ENCODE measurements around the gene HERC5. TPM values are rescaled to one million over a fixed set of nuclear protein-coding genes. Genes with fewer than 3 reads are reported as not detected.

The HERC5 gene
- total RNA-seq, 4 donors from 2014 or later: 0.55 to 1.5 (median 1.1) TPM

GRCh38 chr4:88414755-88415154 is 42.2 kb upstream of the HERC5 start:
- Histone ChIP-seq H3K27ac (no peak overlapping the region), H3K9me3 (no peaks in the 10 kb centered on the region), H3K4me1 (no peaks in the 10 kb centered on the region), H3K27me3 (no peaks in the 10 kb centered on the region), H3K36me3 (no peaks in the 10 kb centered on the region), H3K4me3 (no peak overlapping the region)
- intact Hi-C loops (cut with DNase I; ENCODE audit: low total_unique reads) (no loop called here), in situ Hi-C loops (cut with MboI; ENCODE audit: low sequenced_read_pairs in 4 of 4) (no loop called here)
- ATAC-seq (no peak), DNase-seq (no peak)
- TF ChIP-seq POLR2A (IDR thresholded peaks at IDR 0.05): no peak
- TF ChIP-seq CTCF (IDR thresholded peaks at IDR 0.05 in 4 of 5, conservative IDR thresholded peaks at IDR 0.05 in 1 of 5): no peak

GRCh38 chr4:88415982-88416381 is 40.9 kb upstream of the HERC5 start:
- no peaks in the 10 kb centered on the region for H3K9me3 ChIP-seq
- DNase-seq: no peak
- no peaks in the 10 kb centered on the region for H3K27me3 ChIP-seq
- in situ Hi-C loops (cut with MboI; ENCODE audit: low sequenced_read_pairs in 4 of 4) (no loop called here), intact Hi-C loops (cut with DNase I; ENCODE audit: low total_unique reads) (no loop called here)
- no peaks in the 10 kb centered on the region for H3K4me1 ChIP-seq
- ATAC-seq: no peak
- TF ChIP-seq POLR2A (IDR thresholded peaks at IDR 0.05) (no peak), CTCF (IDR thresholded peaks at IDR 0.05 in 4 of 5, conservative IDR thresholded peaks at IDR 0.05 in 1 of 5) (no peak)
- H3K27ac ChIP-seq: no peak overlapping the region
- H3K4me3 ChIP-seq: no peak overlapping the region
- H3K36me3 ChIP-seq: no peaks in the 10 kb centered on the region

GRCh38 chr4:88418411-88418810 is 38.5 kb upstream of the HERC5 start:
- H3K27me3 ChIP-seq: no peaks in the 10 kb centered on the region
- H3K27ac ChIP-seq: no peak overlapping the region
- H3K36me3 ChIP-seq: no peaks in the 10 kb centered on the region
- DNase-seq (no peak), ATAC-seq (no peak)
- in situ Hi-C loops (cut with MboI; ENCODE audit: low sequenced_read_pairs in 4 of 4): no loop called here
- H3K4me1 ChIP-seq: no peaks in the 10 kb centered on the region
- H3K4me3 ChIP-seq: no peak overlapping the region
- TF ChIP-seq POLR2A (IDR thresholded peaks at IDR 0.05): no peak
- no peak for TF ChIP-seq CTCF (IDR thresholded peaks at IDR 0.05 in 4 of 5, conservative IDR thresholded peaks at IDR 0.05 in 1 of 5)
- intact Hi-C loops (cut with DNase I; ENCODE audit: low total_unique reads): no loop called here
- H3K9me3 ChIP-seq: no peaks in the 10 kb centered on the region

GRCh38 chr4:88419874-88420273 is 37.0 kb upstream of the HERC5 start:
- no peak overlapping the region for H3K4me3 ChIP-seq
- no peak overlapping the region for H3K27ac ChIP-seq
- no peak for TF ChIP-seq POLR2A (IDR thresholded peaks at IDR 0.05)
- no peak for TF ChIP-seq CTCF (IDR thresholded peaks at IDR 0.05 in 4 of 5, conservative IDR thresholded peaks at IDR 0.05 in 1 of 5)
- H3K36me3 ChIP-seq: no peaks in the 10 kb centered on the region
- no peaks in the 10 kb centered on the region for H3K27me3 ChIP-seq
- H3K9me3 ChIP-seq: no peaks in the 10 kb centered on the region
- ATAC-seq: no peak
- intact Hi-C loops (cut with DNase I; ENCODE audit: low total_unique reads) (no loop called here), in situ Hi-C loops (cut with MboI; ENCODE audit: low sequenced_read_pairs in 4 of 4) (no loop called here)
- no peak for DNase-seq
- H3K4me1 ChIP-seq: no peaks in the 10 kb centered on the region

- no peaks in the 10 kb centered on the region for H3K4me1 ChIP-seq
- intact Hi-C loops (cut with DNase I; ENCODE audit: low total_unique reads) (no loop called here), in situ Hi-C loops (cut with MboI; ENCODE audit: low sequenced_read_pairs in 4 of 4) (no loop called here)
- ATAC-seq (no peak), DNase-seq (no peak)
- H3K27ac ChIP-seq: no peak overlapping the region
- TF ChIP-seq CTCF (IDR thresholded peaks at IDR 0.05 in 4 of 5, conservative IDR thresholded peaks at IDR 0.05 in 1 of 5): no peak
- H3K9me3 ChIP-seq: no peaks in the 10 kb centered on the region
- no peak overlapping the region for H3K4me3 ChIP-seq
- no peaks in the 10 kb centered on the region for H3K27me3 ChIP-seq
- no peaks in the 10 kb centered on the region for H3K36me3 ChIP-seq
Observed at GRCh38 chr4:88420844-88421243, 36.1 kb upstream of the HERC5 start.

Measured in gastrocnemius medialis (tissue), 4 donors.